SK-N-SH (cell line): ENCODE measurements around the gene COL26A1.

Experiments
- CTCF ChIP-seq: fragments of 200-600 bp; sonication (generic); IDR thresholded peaks from 2 replicates; pipeline ENCODE4 v1.6.1; 2017; ENCODE audit warnings: antibody characterized with exemption, mild to moderate bottlenecking, moderate library complexity
- GATA2 ChIP-seq: sonication (generic); formaldehyde crosslinking; IDR thresholded peaks from 2 replicates; pipeline ENCODE4 v1.5.0; 2020; ENCODE audit warnings: mild to moderate bottlenecking, missing genetic modification reagents
- MEF2A ChIP-seq: IDR thresholded peaks from 2 replicates; pipeline ENCODE4 v1.4.0; 2012; ENCODE audit warnings: low read depth, borderline replicate concordance
- PBX3 ChIP-seq: IDR thresholded peaks from 2 replicates; pipeline ENCODE4; 2012
- POLR2AphosphoS5 ChIP-seq: IDR thresholded peaks from 2 replicates; pipeline ENCODE4 v1.6.1; 2012; ENCODE audit warnings: low read depth, low read length
- RAD21 ChIP-seq: IDR thresholded peaks from 2 replicates; pipeline ENCODE4 v1.6.1; 2012; ENCODE audit warnings: mild to moderate bottlenecking, low read length
- RFX5 ChIP-seq: IDR thresholded peaks from 2 replicates; pipeline ENCODE4 v1.6.1; 2012; ENCODE audit warnings: mild to moderate bottlenecking, improper control_type of control experiment, low read length
- TAF1 ChIP-seq: IDR thresholded peaks from 2 replicates; pipeline ENCODE4 v1.6.1; 2012; ENCODE audit warnings: low read depth, mild to moderate bottlenecking, low read length, moderate library complexity, borderline replicate concordance
- USF2 ChIP-seq: fragments of 150-350 bp; IDR thresholded peaks from 2 replicates; pipeline ENCODE4 v1.6.1; 2017; ENCODE audit warnings: antibody characterized with exemption, low read length, low read depth, borderline replicate concordance
- TF ChIP-seq, protein P1 (sequence below): IDR thresholded peaks from 2 replicates; pipeline ENCODE4 v1.6.1; 2012; ENCODE audit warnings: mild to moderate bottlenecking, low read depth, low read length, moderate library complexity

DNA sequence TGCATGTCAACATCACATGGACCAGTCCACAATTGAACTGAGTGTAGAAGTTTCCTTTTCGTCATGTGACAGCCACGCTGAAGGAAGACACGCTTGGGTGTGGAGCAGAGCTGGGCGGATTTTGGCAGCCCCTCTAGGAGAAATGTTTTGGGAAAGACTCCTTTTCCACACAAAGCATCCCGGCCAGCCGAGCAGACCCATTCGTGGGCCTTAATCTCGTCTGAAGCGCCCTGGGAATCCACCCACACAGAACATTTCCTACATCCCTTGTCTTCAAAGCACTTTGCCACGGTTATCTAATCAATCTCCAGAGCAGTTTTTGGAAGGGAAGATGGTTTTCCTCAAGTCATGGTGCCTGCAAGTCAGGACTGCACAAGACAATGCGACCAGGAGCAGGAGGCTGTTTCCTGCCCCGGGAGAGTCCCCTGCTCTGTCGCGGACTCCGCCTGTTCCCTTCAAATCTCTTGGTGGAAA lies 32.6 kb upstream of the COL26A1 start:
- TF ChIP-seq CTCF, result no peak
- TF ChIP-seq USF2, result no peak
- TF ChIP-seq GATA2, result peak; percentile 44; the same call in 1 of the 2 replicates
- TF ChIP-seq POLR2AphosphoS5, result no peak
- no peak for TF ChIP-seq MEF2A
- no peak for TF ChIP-seq TAF1
- TF ChIP-seq, protein P1, sequence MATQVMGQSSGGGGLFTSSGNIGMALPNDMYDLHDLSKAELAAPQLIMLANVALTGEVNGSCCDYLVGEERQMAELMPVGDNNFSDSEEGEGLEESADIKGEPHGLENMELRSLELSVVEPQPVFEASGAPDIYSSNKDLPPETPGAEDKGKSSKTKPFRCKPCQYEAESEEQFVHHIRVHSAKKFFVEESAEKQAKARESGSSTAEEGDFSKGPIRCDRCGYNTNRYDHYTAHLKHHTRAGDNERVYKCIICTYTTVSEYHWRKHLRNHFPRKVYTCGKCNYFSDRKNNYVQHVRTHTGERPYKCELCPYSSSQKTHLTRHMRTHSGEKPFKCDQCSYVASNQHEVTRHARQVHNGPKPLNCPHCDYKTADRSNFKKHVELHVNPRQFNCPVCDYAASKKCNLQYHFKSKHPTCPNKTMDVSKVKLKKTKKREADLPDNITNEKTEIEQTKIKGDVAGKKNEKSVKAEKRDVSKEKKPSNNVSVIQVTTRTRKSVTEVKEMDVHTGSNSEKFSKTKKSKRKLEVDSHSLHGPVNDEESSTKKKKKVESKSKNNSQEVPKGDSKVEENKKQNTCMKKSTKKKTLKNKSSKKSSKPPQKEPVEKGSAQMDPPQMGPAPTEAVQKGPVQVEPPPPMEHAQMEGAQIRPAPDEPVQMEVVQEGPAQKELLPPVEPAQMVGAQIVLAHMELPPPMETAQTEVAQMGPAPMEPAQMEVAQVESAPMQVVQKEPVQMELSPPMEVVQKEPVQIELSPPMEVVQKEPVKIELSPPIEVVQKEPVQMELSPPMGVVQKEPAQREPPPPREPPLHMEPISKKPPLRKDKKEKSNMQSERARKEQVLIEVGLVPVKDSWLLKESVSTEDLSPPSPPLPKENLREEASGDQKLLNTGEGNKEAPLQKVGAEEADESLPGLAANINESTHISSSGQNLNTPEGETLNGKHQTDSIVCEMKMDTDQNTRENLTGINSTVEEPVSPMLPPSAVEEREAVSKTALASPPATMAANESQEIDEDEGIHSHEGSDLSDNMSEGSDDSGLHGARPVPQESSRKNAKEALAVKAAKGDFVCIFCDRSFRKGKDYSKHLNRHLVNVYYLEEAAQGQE, result no peak
- no peak for TF ChIP-seq RFX5
- TF ChIP-seq RAD21, result no peak
- TF ChIP-seq PBX3, result no peak
